H54 (cell line): ENCODE data around the gene TMUB2.
A peak's percentile ranks its signal among the peaks of the same experiment; 100 is the strongest.

Experiments used
- DNase-seq: peaks from one replicate; pipeline ENCODE4 v3.0.0; 2011; ENCODE audit warnings: low spot score, mixed read lengths; ENCODE audit not compliant: insufficient read length
- FAIRE-seq: peaks from 3 replicates; lab custom pipeline; 2011; peaks lifted over from hg19 to GRCh38; lab: Jason Lieb, UNC
- POLR2A ChIP-seq: IDR thresholded peaks from 2 replicates; pipeline ENCODE4 v1.6.1; 2011; ENCODE audit warnings: low read depth, mild to moderate bottlenecking, low read length

TMUB2 gene

DNA sequence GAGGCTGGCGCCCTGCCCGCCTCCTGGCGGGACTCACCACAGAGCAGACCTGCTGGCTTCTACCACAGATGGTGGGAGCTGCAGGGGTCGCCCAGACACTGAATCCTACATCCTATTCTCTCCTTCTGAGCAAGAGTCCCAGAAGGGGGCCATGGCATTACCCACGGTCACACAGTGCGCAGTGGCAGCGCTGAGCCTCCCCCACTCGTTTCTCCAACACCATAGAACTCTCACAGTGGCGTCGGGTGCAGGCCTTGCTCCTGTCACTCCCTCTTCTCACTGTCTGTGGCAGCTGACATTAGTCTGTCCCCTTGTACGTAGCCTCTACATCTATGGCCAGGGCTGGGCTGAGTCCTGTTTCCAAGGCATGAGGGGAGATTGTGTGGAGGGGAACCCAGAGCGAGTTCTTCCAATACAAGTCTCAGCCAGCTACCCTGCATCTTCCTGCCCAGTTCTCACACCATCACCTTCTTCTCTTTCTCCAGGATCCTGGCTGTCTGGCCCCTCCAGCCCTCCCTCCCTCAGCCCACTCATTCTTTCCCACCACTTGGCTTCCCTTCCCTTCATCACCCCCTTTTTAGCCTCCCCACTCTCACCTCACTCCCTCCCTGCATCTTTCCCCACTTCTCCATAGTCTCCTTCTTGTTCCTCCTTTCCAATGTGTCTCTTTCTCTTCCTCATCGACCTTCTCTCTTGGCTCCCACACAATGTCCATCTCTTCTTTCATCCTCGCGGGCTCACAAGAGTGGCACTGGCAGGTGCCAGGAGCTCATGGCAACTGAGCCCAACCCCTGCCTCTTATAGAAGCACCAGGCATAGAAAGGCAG, 26.8 kb downstream of the TMUB2 start:
- DNase-seq (no peak), FAIRE-seq (no peak)
- TF ChIP-seq POLR2A: no peak

DNA sequence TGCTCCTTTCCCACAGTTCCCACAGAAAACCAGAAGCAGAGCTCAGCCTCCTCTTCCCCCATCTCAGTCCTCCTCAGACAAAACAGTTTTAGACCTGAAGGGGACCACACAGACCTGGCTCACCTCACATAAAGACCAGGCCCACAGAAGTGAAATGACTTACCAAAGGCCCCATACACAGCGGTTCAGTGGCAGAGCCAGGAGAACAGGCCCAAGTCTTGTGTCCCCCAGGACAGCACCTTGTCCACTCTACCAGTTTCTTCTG, 27.4 kb downstream of the TMUB2 start:
- FAIRE-seq (no peak), DNase-seq (no peak)
- no peak for TF ChIP-seq POLR2A

DNA sequence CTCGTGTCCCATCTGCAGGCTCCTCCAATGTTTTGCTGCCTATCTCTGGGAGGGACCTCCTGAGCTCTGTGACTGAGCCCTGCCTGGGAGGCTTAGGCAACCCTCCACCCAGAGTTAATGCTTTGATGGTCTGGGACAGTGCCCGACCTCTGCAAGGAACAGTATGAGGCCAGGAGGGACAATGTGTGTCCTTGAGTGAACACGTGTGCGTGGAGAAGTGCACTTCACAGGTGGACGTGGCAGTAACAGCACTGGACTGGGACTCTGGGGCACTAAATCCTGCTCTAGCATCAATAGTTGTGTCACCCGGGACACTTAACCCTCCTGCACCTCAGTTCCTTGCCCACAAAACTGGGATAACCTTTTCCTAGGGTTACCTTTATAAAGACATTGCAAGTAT, 28.1 kb downstream of the TMUB2 start:
- FAIRE-seq: no peak
- no peak for TF ChIP-seq POLR2A

DNA sequence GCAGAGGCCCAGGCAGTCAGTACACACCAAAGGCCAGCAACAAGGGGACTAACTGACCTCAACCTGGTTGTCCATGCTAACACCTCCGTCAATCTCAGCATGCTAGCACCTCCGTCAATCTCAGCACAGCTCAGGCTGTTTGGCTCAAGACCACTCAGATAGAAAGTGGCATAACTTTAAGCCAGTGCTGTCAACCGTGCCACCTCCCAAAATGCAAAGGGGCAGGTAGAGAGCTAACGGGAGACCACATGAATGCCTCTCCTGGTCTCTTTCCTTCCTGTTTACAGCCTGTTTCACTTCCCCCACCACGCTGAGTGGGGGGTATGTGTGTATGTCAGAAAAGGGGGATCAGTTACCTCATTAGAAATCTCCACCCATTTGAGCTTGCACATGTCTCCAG, 29.4 kb downstream of the TMUB2 start:
- DNase-seq (no peak), FAIRE-seq (no peak)
- no peak for TF ChIP-seq POLR2A

More for the DNA sequence above, 28.1 kb downstream of the TMUB2 start:
- no peak for DNase-seq

DNA sequence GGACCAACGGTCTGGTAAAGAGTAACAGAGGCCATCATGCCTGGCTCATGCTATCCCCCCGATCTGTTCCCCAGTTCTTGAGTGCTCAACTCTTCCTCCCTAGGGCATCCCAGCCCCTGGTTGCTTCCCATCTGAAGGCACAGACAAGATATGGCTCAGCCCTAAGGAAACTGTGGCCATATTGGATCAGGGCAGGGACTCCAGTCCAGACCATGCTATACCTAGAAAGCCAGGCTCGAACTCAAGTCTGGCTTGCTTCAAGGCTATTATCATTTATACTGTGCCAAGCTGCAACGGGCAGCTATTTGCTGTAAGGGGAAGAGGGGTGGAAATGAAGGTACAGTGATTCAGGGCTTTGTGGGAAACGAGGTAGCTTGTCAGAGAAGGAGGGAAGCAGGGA, 29.9 kb downstream of the TMUB2 start:
- TF ChIP-seq POLR2A: no peak
- DNase-seq (no peak), FAIRE-seq (no peak)

DNA sequence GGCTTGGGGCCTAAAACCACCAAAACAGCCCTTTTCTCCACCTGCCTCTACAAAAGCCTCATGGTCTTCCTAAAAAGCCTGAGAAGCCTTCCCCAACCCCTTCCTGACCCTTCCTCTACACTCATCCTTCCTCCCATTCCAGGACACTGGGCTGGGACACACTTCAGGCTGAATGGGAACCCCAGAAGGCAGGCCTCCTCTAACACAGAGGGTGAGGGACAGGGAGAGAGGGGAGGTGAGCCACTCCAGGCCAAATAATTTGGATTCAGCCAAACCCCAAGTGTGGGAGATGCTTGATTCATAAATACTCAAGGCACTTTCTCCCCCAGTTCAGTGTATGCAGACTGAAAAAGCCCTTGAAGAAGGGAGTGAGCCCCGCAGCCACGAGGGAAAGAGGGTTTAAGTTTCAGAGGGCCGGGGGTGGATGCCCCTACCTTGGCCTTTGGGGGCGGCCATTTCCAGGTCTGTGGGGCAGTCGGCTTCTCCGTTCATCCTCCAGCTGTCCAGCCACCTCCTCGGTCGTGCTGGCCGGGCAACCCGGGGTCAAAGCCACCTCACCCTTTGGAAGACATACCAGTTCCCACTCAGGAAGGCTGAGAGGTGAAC, 31.1 kb downstream of the TMUB2 start:
- no peak for TF ChIP-seq POLR2A
- DNase-seq (no peak), FAIRE-seq (no peak)

DNA sequence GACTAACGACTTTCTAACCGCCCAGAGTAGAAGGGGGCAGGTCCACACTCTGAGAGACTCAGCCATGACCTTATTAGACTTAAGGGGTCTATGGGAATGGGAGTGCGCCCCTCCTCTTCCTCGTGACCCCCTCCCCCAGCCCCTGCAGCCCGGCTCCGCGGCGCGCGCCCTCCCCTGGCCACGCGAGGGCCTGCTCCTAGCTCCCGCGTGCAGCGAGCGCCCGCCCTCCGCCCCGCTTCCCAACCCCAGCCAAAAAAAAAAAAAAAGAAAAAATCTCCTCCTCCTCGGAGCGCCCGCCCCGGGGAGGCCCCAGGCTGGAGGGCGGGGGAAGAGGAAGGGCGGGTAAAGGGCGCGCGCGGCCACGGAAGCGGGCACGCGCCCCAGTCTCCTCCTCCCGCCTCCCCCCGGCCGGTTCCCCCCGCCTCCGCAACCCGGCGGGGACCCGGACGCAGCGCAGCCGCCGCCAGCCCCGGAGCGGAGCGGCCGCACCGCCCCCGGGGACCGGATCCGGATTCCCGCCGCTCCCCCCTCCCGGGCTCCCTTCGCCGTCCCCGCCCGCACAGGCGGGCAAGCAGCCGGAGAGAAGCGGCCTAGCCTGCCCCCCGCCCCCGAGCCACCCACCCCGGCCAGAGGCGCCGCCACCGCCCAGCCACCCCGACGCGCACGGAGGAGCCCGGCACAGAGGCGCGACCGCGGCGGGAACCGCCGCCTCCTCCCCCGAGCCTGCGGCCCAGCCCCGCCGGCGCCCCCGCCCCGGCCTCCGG, 31.8 kb downstream of the TMUB2 start:
- FAIRE-seq (no peak), DNase-seq (peak; percentile 79)
- peak; percentile 53 for TF ChIP-seq POLR2A

DNA sequence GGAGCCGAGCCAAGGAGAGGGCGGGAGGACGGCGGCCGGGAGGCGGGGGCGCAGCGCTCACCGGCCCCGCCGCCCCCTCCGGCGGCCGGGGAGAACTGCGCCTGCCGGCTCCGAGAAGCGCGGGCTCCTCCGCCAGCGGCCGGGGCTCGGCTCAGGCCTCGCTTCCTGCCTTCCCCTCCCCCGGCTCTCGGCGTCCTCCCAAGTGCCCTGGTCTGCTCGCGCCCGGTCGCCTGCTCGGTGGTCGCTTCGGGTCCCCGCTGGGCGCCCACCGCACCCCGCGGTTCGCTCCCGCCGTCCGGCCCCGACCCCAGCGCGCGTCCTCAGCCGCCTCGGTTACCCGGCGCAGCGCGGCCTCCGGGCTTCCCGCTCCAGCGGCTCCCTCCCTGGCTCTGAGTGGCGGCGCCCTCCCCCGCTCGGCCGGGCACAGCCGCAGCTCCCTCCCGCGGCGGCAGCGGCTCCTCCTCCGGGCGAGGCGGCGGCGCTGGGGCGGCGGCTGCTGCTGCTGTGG, 32.4 kb downstream of the TMUB2 start:
- FAIRE-seq: no peak
- TF ChIP-seq POLR2A: peak; percentile 42
- DNase-seq: peak; percentile 60

DNA sequence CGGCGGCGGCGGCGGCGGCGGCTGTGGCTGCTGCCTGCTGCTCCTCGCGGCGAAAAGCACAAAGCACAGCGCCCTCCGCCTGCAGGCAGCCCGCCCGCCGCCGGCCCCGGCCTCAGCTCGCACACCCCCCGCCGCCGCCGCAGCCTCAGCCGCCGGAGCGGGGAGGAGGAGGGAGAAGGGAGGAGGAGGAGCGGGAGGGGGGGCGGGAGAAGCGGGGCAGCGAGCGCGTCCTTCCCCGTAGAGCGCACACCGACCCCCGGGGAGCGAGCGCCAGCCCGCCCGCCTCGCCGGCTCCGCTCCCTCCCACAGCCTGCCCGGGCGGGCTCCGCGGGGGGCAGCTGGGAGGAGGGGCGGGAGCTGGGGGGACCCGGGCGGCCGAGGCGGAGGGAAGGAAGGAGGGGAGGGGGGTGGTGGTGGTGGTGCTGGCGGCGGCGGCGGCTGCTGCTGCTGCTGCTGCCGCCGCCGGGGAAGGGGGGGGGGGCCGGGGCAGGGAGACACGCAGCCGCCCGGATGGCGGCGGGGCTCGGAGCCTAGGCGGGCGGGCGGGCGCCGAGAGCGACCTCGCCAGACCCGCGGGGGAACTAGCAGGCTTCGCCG, 32.9 kb downstream of the TMUB2 start, which contains the start of gene UBTF:
UBTF (minus strand) TSS at position 60 of the 597 bp plus-strand sequence. CDS start 1,446 bp downstream, outside the sequence.
- TF ChIP-seq POLR2A: no peak; the same call in 1 of the 2 replicates
- DNase-seq: peak; percentile 53
- no peak for FAIRE-seq

DNA sequence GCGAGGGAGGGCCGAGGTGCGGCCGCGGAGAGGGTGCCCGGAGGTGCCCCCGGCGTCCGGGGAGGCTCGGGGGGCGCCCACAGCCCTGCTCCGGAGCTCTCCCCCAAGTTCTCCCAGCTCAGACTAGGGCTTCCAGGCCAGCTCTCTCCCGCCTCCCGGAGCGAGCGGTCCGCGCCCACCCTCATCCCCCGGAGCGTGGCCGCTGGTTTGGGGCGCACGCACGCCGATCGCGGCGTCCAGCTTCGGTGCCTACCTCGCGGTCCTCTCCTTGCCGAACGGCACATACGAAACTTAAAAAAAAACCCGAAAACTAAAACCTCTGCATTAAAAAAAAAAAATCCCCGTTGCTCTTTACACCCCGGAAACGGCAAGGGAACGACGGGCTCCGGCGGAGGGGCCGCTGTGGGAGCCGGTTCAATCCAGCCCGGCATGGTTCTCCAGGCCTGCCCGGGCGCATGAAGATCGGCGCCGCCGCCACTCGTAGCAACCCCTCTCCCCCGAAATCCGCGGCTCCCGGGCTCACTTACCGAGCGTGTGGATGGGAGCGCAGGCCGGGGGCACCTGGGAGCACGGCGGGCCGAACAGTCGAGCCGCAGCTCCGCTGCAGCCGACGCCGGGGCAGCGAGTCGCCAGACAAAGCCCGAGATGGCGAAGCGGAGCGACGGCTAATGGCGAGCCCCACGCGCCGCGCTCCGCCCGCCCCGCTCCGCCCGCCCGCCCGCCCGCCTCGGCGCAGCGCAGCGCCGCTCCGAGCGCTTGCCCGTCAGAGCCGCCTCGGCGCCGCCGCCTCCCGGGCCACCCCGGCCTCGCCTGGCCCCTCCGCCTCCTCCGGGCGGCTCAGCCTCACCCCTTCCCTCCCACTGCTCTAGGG, 33.7 kb downstream of the TMUB2 start:
- no peak for DNase-seq
- no peak for FAIRE-seq
- TF ChIP-seq POLR2A: peak; percentile 42; the same call in 1 of the 2 replicates

DNA sequence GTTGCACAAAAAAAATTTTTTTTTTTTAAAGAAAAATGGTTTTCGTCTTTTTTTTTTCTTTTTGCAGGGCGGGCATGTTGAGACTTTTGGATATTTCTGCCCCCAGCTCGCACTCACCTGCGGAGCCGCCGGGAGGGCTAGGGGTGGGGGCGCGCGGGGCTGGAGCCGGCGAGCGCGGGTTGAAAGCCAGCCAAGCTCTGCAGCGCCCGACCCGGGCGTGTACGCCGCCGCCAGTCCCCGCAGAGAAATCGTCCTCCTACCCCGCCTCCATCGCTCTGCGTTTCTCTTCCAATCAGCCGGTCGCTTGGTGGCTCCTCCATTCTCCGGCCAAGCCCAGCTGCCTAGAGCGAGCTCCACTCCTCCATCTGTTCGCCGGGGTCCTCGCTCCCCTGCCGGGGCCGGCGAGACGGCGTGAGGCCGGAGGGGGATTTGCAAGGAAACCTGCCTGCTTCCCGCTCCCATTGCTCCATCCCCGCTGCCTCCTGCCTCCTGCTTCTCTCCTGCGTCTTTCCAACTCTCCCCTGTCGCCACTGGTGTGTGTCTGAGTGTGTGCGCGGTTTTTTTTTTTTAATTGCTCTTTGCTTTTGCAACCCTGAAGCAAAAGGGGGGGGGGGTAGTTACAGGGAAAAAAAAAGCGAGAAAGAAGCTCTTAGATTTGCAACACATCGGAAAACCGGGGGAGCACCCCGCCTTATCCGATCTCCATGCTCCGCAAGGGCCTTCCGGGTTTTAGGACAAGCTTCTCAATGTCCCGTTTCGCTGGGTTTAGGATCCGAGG, 34.5 kb downstream of the TMUB2 start:
- FAIRE-seq: no peak
- peak; percentile 45; the same call in 1 of the 2 replicates for TF ChIP-seq POLR2A
- peak; percentile 59 for DNase-seq

DNA sequence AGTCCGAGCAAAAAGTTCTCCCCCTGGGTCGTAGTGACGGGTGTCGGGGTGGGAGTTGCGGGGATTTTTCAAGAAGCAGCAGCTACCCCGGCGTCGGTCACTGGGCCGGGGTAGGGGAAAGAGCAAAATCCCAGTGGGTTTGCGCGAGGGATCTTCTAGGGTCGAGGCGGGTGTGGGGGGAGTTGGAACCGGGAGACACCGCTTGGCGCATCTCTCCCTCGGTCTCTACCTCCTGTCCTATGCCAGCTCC, 35.0 kb downstream of the TMUB2 start:
- FAIRE-seq (no peak), DNase-seq (no peak)
- no peak; the same call in 1 of the 2 replicates for TF ChIP-seq POLR2A
